ENCODE data around the gene TMEM38A.
"Not testable (repeated sequence)": the region's sequence is repeated elsewhere in the genome, so short reads cannot be mapped to it uniquely, and the experiment has no call there.

The TMEM38A gene

GRCh38 chr19:16661480-16662034 lies 618 bp downstream of the TMEM38A start:
- TF ChIP-seq CTCF (IDR thresholded peaks at IDR 0.05; ENCODE audit: insufficient read depth, low read length, missing control alignments) = no peak
- no peak for DNase-seq (ENCODE audit: low read depth, low spot score)
- CTCF ChIA-PET = interaction anchor here (0.9 to 1.4 kb wide), 2 partner anchors 8 to 193 kb away, joined by 3 to 5 read pairs; no protein-coding TSS in a partner anchor
- POLR2A ChIA-PET = no interaction called here
- H3K4me3 ChIP-seq (ENCODE audit: low read depth, low read length) = peak overlapping the region; percentile 69

- ChIA-PET CTCF (no interaction called here), POLR2A (no interaction called here)
- no peak for DNase-seq (ENCODE audit: low read depth, low spot score)
- TF ChIP-seq CTCF (IDR thresholded peaks at IDR 0.05; ENCODE audit: insufficient read depth, low read length, missing control alignments) = no peak
- H3K4me3 ChIP-seq (ENCODE audit: low read depth, low read length) = no peak overlapping the region
Observed at GRCh38 chr19:16668176-16668575, 7.2 kb downstream of the TMEM38A start.

- POLR2A ChIA-PET; CTCF ChIA-PET; DNase-seq (ENCODE audit: low read depth, low spot score); H3K4me3 ChIP-seq (ENCODE audit: low read depth, low read length): not testable (repeated sequence)
Observed at GRCh38 chr19:16668702-16669101, 7.8 kb downstream of the TMEM38A start.

GRCh38 chr19:16670291-16670690 lies 9.4 kb downstream of the TMEM38A start:
- ChIA-PET CTCF (interaction anchor here (1.5 kb wide), 1 partner anchor 9 kb away, joined by 5 read pairs; the partner anchor contains the start of gene TMEM38A), POLR2A (no interaction called here)
- no peak for DNase-seq (ENCODE audit: low read depth, low spot score)
- H3K4me3 ChIP-seq (ENCODE audit: low read depth, low read length) = no peak overlapping the region
- no peak for TF ChIP-seq CTCF (IDR thresholded peaks at IDR 0.05; ENCODE audit: insufficient read depth, low read length, missing control alignments)

- no peak for TF ChIP-seq CTCF (IDR thresholded peaks at IDR 0.05; ENCODE audit: insufficient read depth, low read length, missing control alignments)
- no peak overlapping the region for H3K4me3 ChIP-seq (ENCODE audit: low read depth, low read length)
- ChIA-PET POLR2A (no interaction called here), CTCF (no interaction called here)
- no peak for DNase-seq (ENCODE audit: low read depth, low spot score)
Observed at GRCh38 chr19:16671652-16672274, 10.8 kb downstream of the TMEM38A start.

GRCh38 chr19:16673231-16673630 lies 12.3 kb downstream of the TMEM38A start:
- CTCF ChIA-PET = interaction anchor here (1.4 kb wide), 1 partner anchor 14 kb away, joined by 3 read pairs; the partner anchor contains the start of gene SMIM7
- POLR2A ChIA-PET = no interaction called here
- no peak overlapping the region for H3K4me3 ChIP-seq (ENCODE audit: low read depth, low read length)
- no peak for TF ChIP-seq CTCF (IDR thresholded peaks at IDR 0.05; ENCODE audit: insufficient read depth, low read length, missing control alignments)
- no peak for DNase-seq (ENCODE audit: low read depth, low spot score)

- POLR2A ChIA-PET = not testable (repeated sequence)
Observed at GRCh38 chr19:16673839-16674238, 12.9 kb downstream of the TMEM38A start.

More at GRCh38 chr19:16673839-16674238, 12.9 kb downstream of the TMEM38A start:
- not testable (repeated sequence) for DNase-seq (ENCODE audit: low read depth, low spot score); H3K4me3 ChIP-seq (ENCODE audit: low read depth, low read length)
- CTCF ChIA-PET = interaction anchor here (1.4 kb wide), 1 partner anchor 14 kb away, joined by 3 read pairs; the partner anchor contains the start of gene SMIM7

Data from AG04449 (cell line).